GM12875 (cell line): ENCODE measurements around the gene HIVEP3.

ENCODE experiments used
- H3K4me3 ChIP-seq: one replicate; pipeline ENCODE4 v1.5.1; 2011; ENCODE audit warnings: low read depth, low read length, control low read depth
- TF ChIP-seq, protein P1 (sequence below): IDR thresholded peaks from 2 replicates; pipeline ENCODE4 v1.5.1; 2011; ENCODE audit warnings: low read depth, mild to moderate bottlenecking, control low read depth, inconsistent platforms, low read length, moderate library complexity, borderline replicate concordance; ENCODE audit not compliant: insufficient read depth

HIVEP3 gene

DNA sequence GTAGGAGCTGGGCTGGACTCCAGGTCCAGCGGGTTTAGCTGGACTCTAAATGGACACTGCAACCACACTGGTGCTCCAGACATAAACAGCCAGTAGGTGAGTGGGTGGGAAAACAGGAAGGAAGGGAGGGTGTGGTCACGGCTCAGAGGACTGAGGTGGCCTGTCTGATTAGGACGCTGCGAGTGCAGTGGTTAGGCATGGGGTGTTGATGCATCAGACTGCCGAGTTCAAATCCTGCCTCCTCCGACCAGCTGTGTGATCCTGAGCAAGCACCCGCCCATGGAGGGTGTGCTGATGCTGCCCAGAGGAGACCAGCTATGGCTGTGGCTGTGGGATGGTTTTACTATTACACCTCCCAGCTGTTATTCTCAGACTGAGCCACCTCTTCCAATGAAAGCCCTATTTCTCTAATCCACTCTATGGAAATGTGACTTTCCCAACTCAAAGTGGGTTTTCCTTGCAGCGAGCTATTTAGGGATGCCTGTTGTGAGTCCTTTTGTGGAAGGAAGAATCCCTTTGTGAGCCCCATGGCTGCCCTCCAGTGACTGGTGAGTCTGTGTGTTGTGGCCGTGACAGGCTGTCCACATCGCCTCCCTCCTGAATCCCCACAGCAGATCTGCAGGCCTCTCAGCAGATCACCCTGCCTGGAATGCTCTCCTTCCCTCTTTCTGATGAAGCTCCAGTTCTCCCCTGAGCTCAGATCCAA lies 377.7 kb downstream of the HIVEP3 start:
- TF ChIP-seq, protein P1, sequence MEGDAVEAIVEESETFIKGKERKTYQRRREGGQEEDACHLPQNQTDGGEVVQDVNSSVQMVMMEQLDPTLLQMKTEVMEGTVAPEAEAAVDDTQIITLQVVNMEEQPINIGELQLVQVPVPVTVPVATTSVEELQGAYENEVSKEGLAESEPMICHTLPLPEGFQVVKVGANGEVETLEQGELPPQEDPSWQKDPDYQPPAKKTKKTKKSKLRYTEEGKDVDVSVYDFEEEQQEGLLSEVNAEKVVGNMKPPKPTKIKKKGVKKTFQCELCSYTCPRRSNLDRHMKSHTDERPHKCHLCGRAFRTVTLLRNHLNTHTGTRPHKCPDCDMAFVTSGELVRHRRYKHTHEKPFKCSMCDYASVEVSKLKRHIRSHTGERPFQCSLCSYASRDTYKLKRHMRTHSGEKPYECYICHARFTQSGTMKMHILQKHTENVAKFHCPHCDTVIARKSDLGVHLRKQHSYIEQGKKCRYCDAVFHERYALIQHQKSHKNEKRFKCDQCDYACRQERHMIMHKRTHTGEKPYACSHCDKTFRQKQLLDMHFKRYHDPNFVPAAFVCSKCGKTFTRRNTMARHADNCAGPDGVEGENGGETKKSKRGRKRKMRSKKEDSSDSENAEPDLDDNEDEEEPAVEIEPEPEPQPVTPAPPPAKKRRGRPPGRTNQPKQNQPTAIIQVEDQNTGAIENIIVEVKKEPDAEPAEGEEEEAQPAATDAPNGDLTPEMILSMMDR: no peak
- H3K4me3 ChIP-seq: no peak overlapping the region

DNA sequence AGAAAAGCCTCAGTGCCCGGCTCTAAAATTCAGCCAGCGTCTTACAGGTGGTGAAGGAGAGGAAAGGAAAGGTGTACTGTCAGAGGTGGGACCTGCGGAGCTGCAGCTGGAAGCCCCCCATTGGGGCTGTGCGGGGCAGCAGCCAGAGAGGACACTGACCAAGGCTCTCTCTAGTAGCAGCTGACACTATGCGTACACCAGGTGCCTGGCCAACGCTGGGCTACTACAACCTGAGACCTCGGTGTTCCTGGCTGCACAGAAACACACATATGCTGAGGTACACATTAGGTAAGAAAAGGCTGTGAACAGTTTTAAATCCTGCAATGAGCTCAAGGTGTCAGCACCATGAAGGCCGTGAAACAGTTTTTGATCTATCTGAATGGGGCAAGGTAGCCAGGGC lies 378.7 kb downstream of the HIVEP3 start:
- H3K4me3 ChIP-seq: no peak overlapping the region
- TF ChIP-seq, protein P1: no peak

DNA sequence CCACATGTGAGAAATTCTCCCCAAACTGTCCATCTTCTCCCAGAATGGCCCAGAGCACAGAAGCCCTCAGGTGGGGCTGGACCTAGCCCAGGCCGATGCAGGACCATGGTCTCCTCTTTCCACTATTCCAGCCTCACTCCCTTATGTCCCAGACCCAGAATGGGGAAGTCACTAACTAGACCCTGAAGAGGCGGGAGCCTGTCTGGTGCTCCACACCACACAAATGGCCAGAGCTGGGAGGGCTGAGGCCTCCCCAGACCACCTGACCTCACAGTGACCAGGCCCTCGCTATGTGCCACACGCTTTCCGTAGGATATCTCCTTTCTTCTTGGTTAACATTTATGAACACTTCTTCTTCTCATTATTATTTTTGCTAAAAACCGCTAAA lies 379.3 kb downstream of the HIVEP3 start:
- H3K4me3 ChIP-seq: no peak overlapping the region
- TF ChIP-seq, protein P1: no peak

DNA sequence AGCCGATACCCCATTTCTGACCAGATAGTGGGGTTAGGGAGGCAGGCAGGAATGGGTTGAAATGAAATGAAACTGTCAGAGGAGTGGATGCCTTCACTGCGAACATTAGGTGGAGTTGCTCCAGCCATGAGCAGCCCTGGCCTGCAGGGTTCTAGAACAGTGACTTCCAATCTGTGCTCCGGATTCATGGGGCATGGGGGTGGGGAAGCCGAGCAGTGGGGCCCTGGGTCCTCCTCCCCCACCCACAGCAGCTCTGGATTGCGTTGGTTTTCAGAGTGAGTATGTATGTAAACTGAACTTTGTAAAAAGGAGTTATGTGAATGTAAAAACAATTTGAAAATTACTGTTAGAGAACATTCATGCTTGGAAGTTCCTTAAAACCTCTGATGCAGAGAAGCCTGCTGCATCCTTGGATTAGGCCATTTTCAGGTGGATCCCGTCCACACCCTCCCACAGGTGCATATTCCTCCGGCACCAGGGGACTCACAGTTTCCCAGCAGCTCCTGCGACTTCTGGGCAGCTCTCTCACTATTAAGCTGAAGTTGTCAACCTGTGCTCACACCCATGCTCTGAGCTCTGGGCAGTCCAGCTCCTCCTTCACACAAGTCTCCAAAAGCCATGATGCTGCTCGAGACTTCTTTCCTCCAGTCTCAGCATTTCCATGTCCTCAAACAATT lies 379.8 kb downstream of the HIVEP3 start:
- TF ChIP-seq, protein P1: no peak
- H3K4me3 ChIP-seq: no peak overlapping the region

DNA sequence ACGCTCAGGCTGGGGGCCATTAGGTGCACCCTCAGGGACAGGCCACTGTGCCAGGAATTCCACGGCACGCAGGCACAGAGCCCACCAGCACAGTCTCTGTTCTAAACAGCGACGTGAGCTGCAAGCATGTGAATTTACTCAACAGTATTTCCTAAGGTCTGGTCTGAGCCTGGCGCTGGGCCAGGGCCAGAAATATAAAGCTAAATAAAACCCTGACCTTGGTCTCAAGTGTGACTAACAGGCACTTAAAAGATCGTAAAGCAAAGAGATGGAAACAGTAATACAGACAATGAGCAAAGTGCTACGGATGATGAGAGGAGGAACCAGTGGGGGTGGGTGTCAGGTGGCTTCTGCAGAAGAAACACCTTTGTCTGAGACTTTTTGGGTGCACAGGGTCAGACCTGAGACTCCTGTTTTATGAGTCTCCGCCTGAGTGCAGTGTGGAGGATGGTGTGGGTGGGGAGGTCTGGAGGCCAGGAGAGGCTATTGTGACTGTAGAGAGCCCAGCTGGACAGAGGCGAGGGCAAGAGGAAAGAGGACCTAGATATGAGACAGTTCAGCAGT lies 380.9 kb downstream of the HIVEP3 start:
- H3K4me3 ChIP-seq: no peak overlapping the region
- TF ChIP-seq, protein P1: no peak

DNA sequence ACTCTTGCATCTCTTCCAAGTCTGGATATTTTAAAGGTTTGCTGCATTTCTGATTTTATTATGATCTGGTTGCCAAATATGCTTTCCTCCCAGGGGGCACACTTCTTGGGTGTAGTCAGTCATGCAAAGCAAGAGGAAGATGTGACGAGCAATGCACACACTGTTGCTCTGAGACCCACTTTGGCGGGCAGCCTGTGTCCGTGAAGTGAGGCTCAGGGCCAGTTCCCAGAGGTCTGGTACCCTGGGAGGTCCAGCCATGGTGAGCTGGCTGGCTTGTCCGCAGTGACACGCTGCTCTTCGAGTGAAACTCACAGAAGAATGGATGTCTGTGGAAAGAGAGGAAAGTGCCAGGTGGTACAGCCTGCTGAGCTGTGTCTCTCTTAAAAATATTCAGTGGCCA lies 381.5 kb downstream of the HIVEP3 start:
- TF ChIP-seq, protein P1: no peak
- H3K4me3 ChIP-seq: no peak overlapping the region
